NCI-H2029 treated with DMSO at 0.1 percent for 48 hours (cell line): ENCODE data around the gene ZFHX3.
A peak's percentile ranks its signal among the peaks of the same experiment; 100 is the strongest.

ENCODE experiments used
- DNase-seq: peaks from one replicate; lab custom pipeline; 2025; lab: John Stamatoyannopoulos, UW

The ZFHX3 gene

GRCh38 chr16:73068541-73069401 lies 20.8 kb upstream of the ZFHX3 start:
- DNase-seq: peak; percentile 25

GRCh38 chr16:73067671-73068540 lies 20.0 kb upstream of the ZFHX3 start:
- no peak for DNase-seq

DNA sequence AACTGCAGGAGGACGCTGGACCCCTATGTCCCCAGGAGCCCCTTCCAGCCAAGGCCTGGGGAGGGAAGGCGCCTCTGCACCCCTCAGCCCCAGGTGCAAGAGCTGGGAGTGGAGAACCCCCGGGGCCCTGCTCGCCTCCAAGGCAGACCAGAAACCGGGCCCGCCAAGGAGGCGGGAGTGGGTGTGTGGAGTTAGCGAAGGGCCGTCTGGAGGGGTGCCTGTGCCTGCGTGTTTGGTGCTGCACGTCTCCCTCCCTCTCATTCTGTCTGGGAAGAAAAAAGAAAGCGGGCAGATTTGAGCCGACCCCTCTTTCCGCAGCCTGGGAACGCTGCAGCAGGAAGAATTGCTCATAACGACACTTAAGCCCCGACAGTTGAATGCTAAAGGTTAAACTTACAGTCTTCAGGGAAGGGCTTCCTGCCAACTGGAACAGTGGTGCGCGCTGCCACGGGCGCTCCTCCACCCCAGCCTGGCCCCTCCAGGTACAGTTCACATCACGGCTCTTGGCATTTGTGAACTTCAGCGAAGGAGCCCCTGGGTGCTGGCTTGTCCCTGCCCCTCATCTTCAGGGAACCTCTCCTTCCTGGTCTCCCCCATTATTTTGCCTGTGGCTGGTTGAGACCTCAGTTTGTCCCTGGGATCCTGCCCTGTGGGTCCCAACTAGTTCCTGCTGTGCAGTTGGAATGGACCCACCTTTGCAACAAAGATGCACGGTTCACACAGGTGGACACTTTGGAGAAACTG lies 19.2 kb upstream of the ZFHX3 start:
- DNase-seq: no peak

GRCh38 chr16:73066331-73066926 lies 18.5 kb upstream of the ZFHX3 start:
- no peak for DNase-seq

GRCh38 chr16:73065632-73066330 lies 17.9 kb upstream of the ZFHX3 start:
- no peak for DNase-seq

DNA sequence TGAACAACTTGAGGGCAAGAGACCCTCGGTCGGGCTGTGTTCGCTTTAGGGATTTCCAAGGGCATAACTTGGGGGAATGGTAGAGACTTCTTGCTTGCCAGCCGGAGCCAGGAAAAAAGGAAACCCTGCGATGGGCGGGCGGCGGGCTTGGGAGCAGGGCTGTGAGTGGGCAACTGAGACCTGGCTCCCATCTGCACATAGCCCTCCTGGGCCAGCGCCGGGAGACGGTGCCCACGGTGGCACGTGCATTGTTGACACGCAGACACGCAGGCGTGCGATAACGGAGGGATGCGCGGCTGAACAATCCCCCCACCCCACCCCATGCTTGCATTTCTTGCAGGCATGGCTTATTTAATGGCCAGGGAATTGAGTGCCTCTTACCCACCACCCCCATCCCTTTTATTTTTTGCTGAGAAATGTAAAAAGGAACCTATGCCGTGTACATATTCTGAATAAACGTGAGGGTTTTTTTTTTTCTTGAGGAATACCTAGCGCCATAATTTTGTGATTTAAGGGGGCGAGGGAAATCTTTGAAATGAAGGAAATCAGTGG lies 17.1 kb upstream of the ZFHX3 start:
- no peak for DNase-seq

DNA sequence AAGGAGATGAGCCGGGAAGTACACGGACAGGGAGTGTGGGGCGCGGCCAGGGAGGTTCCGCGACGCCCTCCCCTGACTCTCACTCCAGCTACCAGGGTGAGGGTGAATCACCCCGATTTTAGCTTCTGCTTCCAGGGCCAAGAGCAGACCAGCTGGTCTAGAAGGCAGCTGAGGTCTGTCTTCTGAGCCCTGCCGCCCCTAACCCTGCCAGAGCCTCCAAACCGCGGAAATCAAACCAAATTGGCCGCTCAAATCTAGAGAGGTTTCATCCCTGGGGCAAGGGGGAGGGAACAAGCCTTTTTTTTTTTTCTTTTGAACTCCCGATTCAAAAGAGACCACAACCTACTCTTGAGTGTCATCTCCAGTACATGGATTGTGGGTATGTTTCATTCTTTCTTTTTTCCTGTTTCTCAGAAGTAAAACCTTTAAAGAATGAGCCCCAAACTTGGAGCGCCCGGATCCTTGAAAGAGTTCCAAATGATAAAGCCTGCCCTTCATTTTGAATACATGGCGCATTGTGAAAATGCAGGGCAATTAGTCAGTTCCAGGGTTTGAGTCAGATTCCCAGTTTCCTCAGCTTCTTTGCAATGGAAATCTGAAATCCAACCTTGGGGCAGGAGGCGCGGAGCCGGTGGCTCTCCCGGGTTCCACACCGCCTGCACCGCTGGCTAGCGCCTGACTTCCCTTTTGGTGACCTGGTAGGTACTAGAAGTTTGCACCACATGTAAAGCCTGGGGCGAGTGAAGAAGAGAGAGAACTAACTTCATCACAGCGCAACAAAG lies 16.5 kb upstream of the ZFHX3 start:
- no peak for DNase-seq

GRCh38 chr16:73063854-73064211 lies 15.9 kb upstream of the ZFHX3 start:
- no peak for DNase-seq

DNA sequence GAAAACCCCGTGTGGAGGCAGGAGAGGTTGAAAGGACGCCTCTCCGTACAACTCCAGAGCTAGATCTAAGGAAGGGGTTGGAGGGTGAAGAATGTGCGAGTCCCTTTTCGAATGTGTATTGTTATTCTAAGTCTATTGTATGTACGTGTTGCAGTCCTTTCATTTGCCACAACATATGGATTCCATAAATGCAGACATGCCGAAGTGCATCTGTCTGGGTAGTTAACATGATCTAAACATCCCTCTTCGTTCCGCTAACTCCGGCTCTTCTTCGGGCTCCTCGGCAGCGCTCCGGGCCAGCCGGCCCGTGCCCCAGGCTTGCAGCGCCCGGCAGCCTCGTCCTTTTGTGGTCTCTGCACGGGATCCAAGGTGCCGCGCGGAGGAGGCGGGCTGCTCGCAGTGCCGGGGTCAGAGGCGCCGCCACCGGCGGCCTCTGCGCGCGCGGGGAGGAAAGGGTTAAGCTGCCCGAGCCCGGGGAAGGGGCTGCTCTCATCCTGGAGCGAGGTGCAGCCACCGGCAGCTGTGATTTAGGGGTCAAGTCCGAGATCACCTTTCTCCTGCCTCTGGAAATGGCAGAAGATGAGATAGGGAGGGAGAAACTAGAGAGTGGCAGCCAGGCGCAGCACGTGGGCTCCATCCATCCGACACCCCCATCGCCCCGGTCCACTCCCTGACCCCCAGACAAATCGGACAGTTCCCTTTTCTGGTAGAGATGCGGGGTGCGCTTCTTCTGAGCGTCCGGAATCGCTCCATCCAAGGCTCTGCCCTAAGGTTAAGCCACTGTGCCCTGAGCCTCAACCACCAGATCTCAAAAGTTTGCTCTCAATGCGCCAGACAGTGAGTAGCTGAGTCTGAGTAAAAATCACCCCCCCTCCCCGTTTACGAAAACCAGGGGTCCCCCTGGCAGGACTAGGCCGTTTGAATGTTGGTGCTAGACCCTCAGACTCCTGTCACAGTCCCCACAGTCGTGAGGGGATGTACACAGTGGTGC lies 15.1 kb upstream of the ZFHX3 start:
- DNase-seq: no peak

DNA sequence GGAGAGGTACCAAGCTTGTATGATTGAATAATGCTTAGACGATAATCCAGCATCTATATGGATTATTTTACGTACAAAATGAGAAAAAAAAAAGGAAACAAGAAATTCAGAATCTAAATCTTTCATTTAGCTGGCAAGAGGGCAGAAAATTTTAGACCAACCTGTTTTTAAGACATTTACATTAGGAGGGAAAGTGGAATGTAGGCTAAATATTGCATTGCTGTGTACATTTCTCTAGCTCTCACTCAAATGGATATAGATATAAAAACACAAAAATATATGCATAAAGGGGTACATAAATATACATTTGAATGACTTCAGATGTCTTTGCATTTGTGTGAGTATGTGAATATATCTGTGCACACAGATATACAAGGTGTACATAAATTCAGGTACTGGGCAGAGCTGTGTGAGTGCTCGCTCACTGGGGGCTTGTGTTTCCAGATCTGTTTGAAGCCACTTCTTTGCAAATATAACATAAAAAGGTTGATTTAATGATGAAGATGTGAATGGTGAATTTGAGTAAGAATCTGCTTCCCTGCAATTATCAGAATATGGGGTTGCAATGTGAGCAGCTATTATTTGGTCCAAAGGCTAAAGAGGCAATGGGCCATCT lies 14.2 kb upstream of the ZFHX3 start:
- DNase-seq: no peak

GRCh38 chr16:73060892-73061490 lies 13.1 kb upstream of the ZFHX3 start:
- no peak for DNase-seq

DNA sequence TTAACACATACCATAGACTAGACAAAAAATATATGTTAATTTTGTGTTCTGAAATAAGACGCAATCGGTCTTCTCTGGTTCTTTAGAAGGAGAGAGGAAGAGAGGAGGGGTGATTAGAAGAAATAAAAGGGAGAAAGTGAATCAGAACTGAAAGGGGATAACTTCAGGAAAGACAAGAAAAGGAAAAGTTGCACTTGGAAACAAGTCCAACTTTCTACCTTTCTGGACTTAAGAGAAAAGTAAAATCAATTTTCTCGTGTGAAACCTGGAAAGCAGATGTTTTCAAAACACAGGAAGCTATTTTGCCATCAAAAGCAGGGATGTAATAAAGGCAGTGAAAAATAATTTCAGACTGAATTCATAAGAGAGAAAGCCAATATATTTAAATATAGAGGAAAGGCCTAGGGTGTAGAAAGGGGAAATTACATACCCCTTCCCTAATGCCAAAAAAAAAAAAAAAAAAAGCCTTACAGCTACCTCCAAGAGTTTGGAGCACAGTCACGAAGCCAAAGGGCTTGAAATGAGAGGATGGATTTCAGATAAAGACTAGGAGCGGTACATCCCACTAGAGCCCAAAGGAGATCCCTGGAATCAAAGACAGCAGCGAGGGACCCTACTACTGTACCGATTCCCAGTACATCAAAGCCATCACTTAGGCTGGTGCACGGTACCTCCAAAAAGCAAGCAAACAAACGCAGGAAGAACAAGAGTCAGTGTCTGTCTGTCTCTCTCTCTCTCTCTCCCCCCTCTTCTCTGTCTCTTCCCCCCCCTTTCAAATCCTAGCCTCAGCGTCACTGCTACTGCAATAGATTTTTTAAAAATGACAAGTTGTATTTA lies 12.1 kb upstream of the ZFHX3 start:
- no peak for DNase-seq

DNA sequence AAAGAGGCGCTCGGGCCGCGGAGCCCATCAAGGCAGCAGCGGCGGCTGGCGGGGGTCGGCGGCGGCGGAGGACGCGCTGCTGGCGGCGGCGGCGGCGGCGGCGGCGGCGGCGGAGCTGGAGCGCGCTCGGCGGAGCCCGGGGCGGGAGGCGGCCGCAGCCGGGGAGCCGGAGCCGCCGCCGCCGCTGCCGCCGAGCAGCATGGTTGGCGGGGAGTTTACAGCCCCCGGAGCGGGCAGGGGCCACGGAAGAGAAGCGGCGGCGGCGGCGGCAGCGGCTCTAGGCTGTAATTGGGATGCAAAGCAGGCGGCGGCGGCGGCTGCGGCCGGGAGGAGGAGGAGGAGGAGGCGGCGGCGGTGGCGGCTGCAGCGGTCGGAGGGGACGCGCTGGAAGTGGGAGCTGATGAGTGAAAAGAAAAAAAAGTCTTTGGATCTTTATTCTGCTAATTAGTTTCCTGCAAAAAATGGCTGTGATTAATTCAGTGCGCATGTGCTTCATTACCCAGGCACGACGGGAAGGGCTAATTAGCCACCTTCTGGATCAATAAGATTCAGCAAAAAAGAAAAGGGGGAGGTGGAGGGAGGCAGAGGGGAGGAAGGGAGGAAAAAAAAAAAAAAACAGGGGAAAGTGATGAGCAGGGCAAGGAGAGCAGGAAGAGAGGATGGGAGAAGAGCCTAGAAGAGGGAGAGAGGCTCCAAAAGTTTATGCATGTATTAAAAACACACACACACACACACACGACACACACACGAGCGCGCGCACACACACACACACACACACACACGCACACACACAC lies 10.9 kb upstream of the ZFHX3 start:
- DNase-seq: no peak

DNA sequence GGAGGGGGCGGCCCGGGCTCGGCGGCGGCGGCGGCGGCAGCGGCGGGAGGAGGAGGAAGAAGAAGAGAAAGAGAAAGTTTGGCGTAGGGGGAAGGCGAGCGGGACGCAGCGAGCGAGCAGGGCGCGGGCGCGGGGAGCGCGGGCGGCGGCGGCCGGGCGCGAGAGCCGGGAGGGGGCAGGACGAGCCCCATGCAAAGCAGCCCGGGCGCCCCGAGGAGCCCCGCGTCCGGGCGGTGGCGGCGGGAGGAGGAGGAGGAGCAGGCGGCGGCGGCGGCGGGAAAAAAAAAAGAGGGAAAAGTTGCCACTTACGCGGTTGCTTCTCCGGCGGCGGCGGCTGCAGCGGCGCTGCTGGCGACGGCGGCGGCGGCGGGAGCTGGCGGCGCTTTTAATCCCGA lies 10.3 kb upstream of the ZFHX3 start:
- no peak for DNase-seq

DNA sequence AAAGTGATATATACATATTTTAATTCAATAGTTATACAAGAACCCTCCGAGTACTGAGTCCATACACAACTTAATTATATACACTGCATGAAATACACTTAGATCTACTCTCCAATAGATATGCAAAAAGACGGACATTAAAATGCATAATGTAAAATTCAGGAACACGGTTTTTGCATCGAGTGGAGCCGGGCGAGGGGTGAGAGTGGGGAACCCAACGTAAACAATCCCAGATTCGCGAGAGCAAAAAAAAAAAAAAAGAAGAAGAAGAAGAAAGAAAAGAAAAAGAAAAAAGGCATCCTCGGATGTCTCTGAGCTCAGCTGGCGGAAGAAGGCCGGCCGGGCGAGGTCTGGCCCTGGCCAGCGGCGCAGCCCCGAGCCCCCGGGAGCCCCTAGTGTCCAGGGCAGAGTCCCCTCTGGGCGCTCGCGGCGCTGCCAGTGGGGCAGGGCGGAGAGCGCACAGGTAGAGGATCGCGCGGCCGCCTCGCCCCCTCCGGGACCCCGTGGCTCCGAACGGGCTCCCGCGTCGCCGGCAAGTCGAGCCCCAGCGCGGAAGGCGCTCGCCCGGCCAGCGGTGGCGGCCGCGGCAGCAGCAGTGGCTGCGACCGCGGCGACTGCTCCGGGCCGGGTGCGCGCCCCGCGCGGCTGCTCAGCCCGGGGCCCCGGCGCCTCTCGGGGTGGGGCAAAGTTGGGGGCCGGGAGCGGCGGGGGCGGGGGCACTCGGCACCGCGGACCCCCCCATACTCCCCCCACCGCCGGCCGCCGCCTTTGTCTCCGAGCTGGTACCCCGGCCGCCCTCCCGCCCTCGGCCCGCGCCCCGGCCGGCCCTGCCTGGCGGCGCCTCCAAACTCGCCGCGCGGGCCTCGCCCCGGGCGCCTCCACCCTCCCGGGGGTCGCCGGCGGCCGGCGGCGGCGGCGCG lies 9.6 kb upstream of the ZFHX3 start:
- no peak for DNase-seq
